ENCODE measurements around the gene TRUB2. TPM values are rescaled to one million over a fixed set of nuclear protein-coding genes. Genes with fewer than 3 reads are reported as not detected.

Gene TRUB2
- total RNA-seq, 1 experiment from 2014 or later: 42.1 TPM

- H2AFZ ChIP-seq (ENCODE audit: low read depth, low read length, poor library complexity, severe bottlenecking): no peak overlapping the region
- CTCF ChIA-PET: interaction anchor here (0.7 to 1.4 kb wide), 4 partner anchors 16 to 81 kb away, joined by 3 to 6 read pairs (median 4); no protein-coding TSS in a partner anchor
- POLR2A ChIA-PET: interaction anchor here (1.2 to 1.5 kb wide), 2 partner anchors 20 to 21 kb away, joined by 3 read pairs; no protein-coding TSS in a partner anchor
- peak overlapping the region; percentile 57 for H3K9ac ChIP-seq (ENCODE audit: low read length)
- no peaks in the 10 kb centered on the region for H4K20me1 ChIP-seq (ENCODE audit: insufficient read depth)
- no peaks in the 10 kb centered on the region for H3K9me2 ChIP-seq (ENCODE audit: insufficient read depth)
- RAD21 ChIA-PET (ENCODE audit: low non-redundant PET in 1 of 2, low total read pairs in 2 of 2, uncharacterized antibody in 2 of 2, unreplicated experiment in 2 of 2): no interaction called here
- intact Hi-C loops (cut with micrococcal nuclease): loop anchor here (2.0 kb wide), 1 partner anchor 16 kb away; no protein-coding TSS in a partner anchor
- H3K79me2 ChIP-seq (ENCODE audit: insufficient read depth, low read length): peaks cover 18% of the 10 kb centered on the region
- TF ChIP-seq RAD21 (IDR thresholded peaks at IDR 0.05; ENCODE audit: low read depth) (no peak), POLR2AphosphoS5 (IDR thresholded peaks at IDR 0.05; ENCODE audit: low read depth, low read length) (peak; percentile 61)
- H3K4me2 ChIP-seq (ENCODE audit: low read length): peak overlapping the region; percentile 89
- peaks cover 22 to 35% of the 10 kb centered on the region in 2 experiments for H3K4me1 ChIP-seq (ENCODE audit: control insufficient read depth in 1 of 2, insufficient read depth in 2 of 2, low read length in 2 of 2)
- peak overlapping the region; percentile 1 to 51; a peak in 2 of 4 replicates for H3K4me3 ChIP-seq (replicated peaks in 1 of 2; ENCODE audit: low read depth in 1 of 2, low read length in 2 of 2)
- no TSS peak for BruUV-seq (replicated peaks)
- peak; percentile 78 for ATAC-seq
- no peaks in the 10 kb centered on the region for H3K9me3 ChIP-seq (ENCODE audit: control insufficient read depth in 1 of 2, insufficient read depth in 1 of 2, low read depth in 1 of 2, low read length in 2 of 2)
- peak overlapping the region; percentile 68 for H3K27ac ChIP-seq (ENCODE audit: low read depth, low read length)
- H3K36me3 ChIP-seq (ENCODE audit: control insufficient read depth in 1 of 2, insufficient read depth in 2 of 2, low read length in 2 of 2): peaks cover 14 to 15% of the 10 kb centered on the region in 2 experiments; a peak in 2 of 4 replicates
- H3K27me3 ChIP-seq (ENCODE audit: insufficient read depth, low read length): no peaks in the 10 kb centered on the region
- DNase-seq (ENCODE audit: low read depth, low spot score): peak; percentile 77
These were observed 51.1 kb downstream of the TRUB2 start for GRCh38 chr9:128271112-128271511.

DNA sequence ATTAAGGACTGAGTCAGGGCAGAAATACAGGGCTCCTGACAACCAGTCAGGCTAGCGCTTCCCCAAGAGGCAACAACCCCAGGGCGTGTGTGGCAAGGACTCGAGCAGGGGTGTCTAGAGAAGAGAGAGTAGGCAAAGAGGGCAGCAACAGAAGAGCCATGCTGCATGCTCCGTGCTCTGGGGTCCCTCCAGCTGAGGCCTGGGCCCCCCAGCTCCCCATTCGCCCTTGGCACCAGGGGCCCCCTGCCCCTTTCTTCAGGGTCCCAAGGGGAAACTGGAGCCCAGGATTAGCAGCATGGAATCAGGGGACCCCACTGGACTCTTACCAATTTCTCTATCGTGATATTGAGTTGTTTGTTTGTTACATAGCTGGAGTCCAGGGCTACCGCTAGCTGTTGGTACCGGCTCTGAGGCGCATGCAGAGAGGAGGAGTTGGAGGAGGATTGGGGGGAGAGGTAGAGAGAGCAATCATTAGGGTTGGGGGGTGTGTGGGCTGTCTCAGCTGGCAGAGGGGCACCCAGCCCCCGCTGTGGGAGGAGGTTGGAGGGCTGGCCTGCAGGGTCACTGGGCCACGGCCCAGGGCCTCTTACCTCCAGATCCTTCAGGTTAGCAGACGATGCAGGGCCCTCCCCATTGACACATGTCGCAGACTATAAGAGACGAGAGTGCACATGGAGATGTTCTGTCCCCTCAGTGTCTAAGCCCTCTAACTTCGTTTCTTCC, 55.2 kb downstream of the TRUB2 start:
- POLR2A ChIA-PET: interaction anchor here (1.1 to 1.4 kb wide), 2 partner anchors 8 to 9 kb away, joined by 3 read pairs; partner anchors contain the start of genes GOLGA2 and SWI5
- DNase-seq (ENCODE audit: low read depth, low spot score) (no peak), ATAC-seq (no peak)
- Histone ChIP-seq H4K20me1 (ENCODE audit: insufficient read depth) (no peaks in the 10 kb centered on the region), H3K4me1 (ENCODE audit: control insufficient read depth in 1 of 2, insufficient read depth in 2 of 2, low read length in 2 of 2) (peaks cover 14 to 19% of the 10 kb centered on the region in 2 experiments), H3K36me3 (ENCODE audit: control insufficient read depth in 1 of 2, insufficient read depth in 2 of 2, low read length in 2 of 2) (peaks cover 7 to 12% of the 10 kb centered on the region in 2 experiments; a peak in 2 of 4 replicates), H3K9ac (ENCODE audit: low read length) (no peak overlapping the region), H2AFZ (ENCODE audit: low read depth, low read length, poor library complexity, severe bottlenecking) (no peak overlapping the region), H3K9me2 (ENCODE audit: insufficient read depth) (no peaks in the 10 kb centered on the region), H3K27ac (ENCODE audit: low read depth, low read length) (no peak overlapping the region), H3K9me3 (ENCODE audit: control insufficient read depth in 1 of 2, insufficient read depth in 1 of 2, low read depth in 1 of 2, low read length in 2 of 2) (no peaks in the 10 kb centered on the region), H3K4me2 (ENCODE audit: low read length) (no peak overlapping the region), H3K4me3 (replicated peaks in 1 of 2; ENCODE audit: low read depth in 1 of 2, low read length in 2 of 2) (no peak overlapping the region), H3K79me2 (ENCODE audit: insufficient read depth, low read length) (peaks cover 3% of the 10 kb centered on the region; the same call in 1 of the 2 replicates), H3K27me3 (ENCODE audit: insufficient read depth, low read length) (no peaks in the 10 kb centered on the region)
- BruUV-seq (replicated peaks): no TSS peak
- intact Hi-C loops (cut with micrococcal nuclease): no loop called here
- CTCF ChIA-PET: interaction anchor here (1.8 kb wide), 1 partner anchor 12 kb away, joined by 5 read pairs; no protein-coding TSS in a partner anchor
- RAD21 ChIA-PET (ENCODE audit: low non-redundant PET in 1 of 2, low total read pairs in 2 of 2, uncharacterized antibody in 2 of 2, unreplicated experiment in 2 of 2): no interaction called here
- TF ChIP-seq YY1 (IDR thresholded peaks at IDR 0.05; ENCODE audit: extremely low read depth, insufficient replicate concordance, low read depth, low read length): no peak
- TF ChIP-seq RAD21 (IDR thresholded peaks at IDR 0.05; ENCODE audit: low read depth): no peak
- no peak for TF ChIP-seq CTCF (IDR thresholded peaks at IDR 0.05 in 2 of 3, conservative IDR thresholded peaks at IDR 0.05 in 1 of 3; ENCODE audit: borderline replicate concordance in 1 of 3, insufficient read depth in 1 of 3, low read depth in 2 of 3, low read length in 2 of 3)
- TF ChIP-seq TCF7L2 (IDR thresholded peaks at IDR 0.05; ENCODE audit: borderline replicate concordance, extremely low read depth, insufficient read depth, insufficient read length): no peak
- no peak for TF ChIP-seq CBX3 (IDR thresholded peaks at IDR 0.05; ENCODE audit: low read depth)
- no peak for TF ChIP-seq ELF1 (IDR thresholded peaks at IDR 0.05; ENCODE audit: borderline replicate concordance, low read depth)
- no peak for TF ChIP-seq POLR2AphosphoS5 (IDR thresholded peaks at IDR 0.05; ENCODE audit: low read depth, low read length)
- TF ChIP-seq MAX (IDR thresholded peaks at IDR 0.05): no peak
- TF ChIP-seq, protein P1, sequence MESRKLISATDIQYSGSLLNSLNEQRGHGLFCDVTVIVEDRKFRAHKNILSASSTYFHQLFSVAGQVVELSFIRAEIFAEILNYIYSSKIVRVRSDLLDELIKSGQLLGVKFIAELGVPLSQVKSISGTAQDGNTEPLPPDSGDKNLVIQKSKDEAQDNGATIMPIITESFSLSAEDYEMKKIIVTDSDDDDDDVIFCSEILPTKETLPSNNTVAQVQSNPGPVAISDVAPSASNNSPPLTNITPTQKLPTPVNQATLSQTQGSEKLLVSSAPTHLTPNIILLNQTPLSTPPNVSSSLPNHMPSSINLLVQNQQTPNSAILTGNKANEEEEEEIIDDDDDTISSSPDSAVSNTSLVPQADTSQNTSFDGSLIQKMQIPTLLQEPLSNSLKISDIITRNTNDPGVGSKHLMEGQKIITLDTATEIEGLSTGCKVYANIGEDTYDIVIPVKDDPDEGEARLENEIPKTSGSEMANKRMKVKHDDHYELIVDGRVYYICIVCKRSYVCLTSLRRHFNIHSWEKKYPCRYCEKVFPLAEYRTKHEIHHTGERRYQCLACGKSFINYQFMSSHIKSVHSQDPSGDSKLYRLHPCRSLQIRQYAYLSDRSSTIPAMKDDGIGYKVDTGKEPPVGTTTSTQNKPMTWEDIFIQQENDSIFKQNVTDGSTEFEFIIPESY (IDR thresholded peaks at IDR 0.05; ENCODE audit: extremely low read depth, insufficient replicate concordance, low read length): no peak
- no peak for TF ChIP-seq EGR1 (IDR thresholded peaks at IDR 0.05; ENCODE audit: low read depth)
- TF ChIP-seq SIN3A (IDR thresholded peaks at IDR 0.05; ENCODE audit: low read depth): no peak
- no peak for TF ChIP-seq SRF (IDR thresholded peaks at IDR 0.05; ENCODE audit: low read depth)
- no peak for TF ChIP-seq EZH2phosphoT487 (IDR thresholded peaks at IDR 0.05; ENCODE audit: borderline replicate concordance)

Measured in HCT116 (cell line).